Liver (tissue), 9 donors: ENCODE measurements around the gene TPST2. TPM values are rescaled to one million over a fixed set of nuclear protein-coding genes. Genes with fewer than 3 reads are reported as not detected.

Source experiments
- DNase-seq: peaks from one replicate; pipeline ENCODE4 v3.0.0-alpha.2; 2017; ENCODE audit warnings: low spot score
- H3K27ac ChIP-seq, 2 donors: one replicate each; pipeline ENCODE4 v1.7.0; 2013; ENCODE audit warnings: inconsistent platforms in 2 of 2, low read length in 2 of 2, control low read depth in 1 of 2, low read depth in 1 of 2, mild to moderate bottlenecking in 1 of 2
- H3K27me3 ChIP-seq, 4 donors: one replicate each; pipeline versions ENCODE4 v1.6.1 to v1.7.0; 2013; ENCODE audit warnings: low read length in 3 of 4, inconsistent platforms in 1 of 4, mild to moderate bottlenecking in 1 of 4, moderate library complexity in 1 of 4; ENCODE audit not compliant: control insufficient read depth in 4 of 4, insufficient read depth in 4 of 4
- H3K36me3 ChIP-seq, 4 donors: one replicate each; pipeline versions ENCODE4 v1.6.1 to v1.7.0; 2013; ENCODE audit warnings: low read length in 3 of 4, mild to moderate bottlenecking in 3 of 4, low read depth in 1 of 4, moderate library complexity in 1 of 4; ENCODE audit not compliant: control insufficient read depth in 4 of 4, insufficient read depth in 3 of 4
- H3K4me1 ChIP-seq, 4 donors: one replicate each; pipeline versions ENCODE4 v1.6.1 to v1.7.0; 2013; ENCODE audit warnings: low read length in 3 of 4, mild to moderate bottlenecking in 3 of 4, moderate library complexity in 1 of 4; ENCODE audit not compliant: control insufficient read depth in 4 of 4, insufficient read depth in 4 of 4
- H3K4me3 ChIP-seq, 3 donors: one replicate each; pipeline versions ENCODE4 v1.6.1 to v1.7.0; 2013; ENCODE audit warnings: low read length in 3 of 3, control low read depth in 1 of 3, low read depth in 1 of 3, mild to moderate bottlenecking in 1 of 3
- H3K9ac ChIP-seq, 2 donors: one replicate each; pipeline ENCODE4 v1.7.0; 2013; ENCODE audit warnings: low read length in 2 of 2, mild to moderate bottlenecking in 2 of 2, moderate library complexity in 2 of 2, control low read depth in 1 of 2, low read depth in 1 of 2
- H3K9me3 ChIP-seq, 4 donors: one replicate each; pipeline versions ENCODE4 v1.6.1 to v1.7.0; 2013; ENCODE audit warnings: low read length in 3 of 4; ENCODE audit not compliant: control insufficient read depth in 4 of 4
- FOXA1 ChIP-seq: IDR thresholded peaks from 2 replicates; pipeline ENCODE4 v1.6.1; 2016; ENCODE audit warnings: antibody characterized with exemption
- GABPA ChIP-seq, 2 donors: IDR thresholded peaks in 1 of 2; conservative IDR thresholded peaks in 1 of 2; 2 replicates each; pipeline ENCODE4 v1.6.1; 2016; ENCODE audit warnings: antibody characterized with exemption in 2 of 2, mild to moderate bottlenecking in 1 of 2, moderate library complexity in 1 of 2
- HNF4A ChIP-seq, 2 donors: conservative IDR thresholded peaks; 2 replicates each; pipeline ENCODE4 v1.6.1; 2016; ENCODE audit warnings: antibody characterized with exemption in 2 of 2, mild to moderate bottlenecking in 2 of 2
- JUND ChIP-seq, 2 donors: IDR thresholded peaks; 2 replicates each; pipeline ENCODE4 v1.6.1; 2016; ENCODE audit warnings: antibody characterized with exemption in 2 of 2
- NR2F2 ChIP-seq: IDR thresholded peaks from 2 replicates; pipeline ENCODE4 v1.6.1; 2016; ENCODE audit warnings: antibody characterized with exemption
- RAD21 ChIP-seq, 2 donors: IDR thresholded peaks; 2 replicates each; pipeline ENCODE4 v1.6.1; 2016; ENCODE audit warnings: antibody characterized with exemption in 2 of 2, mild to moderate bottlenecking in 2 of 2
- RXRA ChIP-seq, 2 donors: IDR thresholded peaks; 2 replicates each; pipeline ENCODE4 v1.6.1; 2017 to 2018; ENCODE audit warnings: antibody characterized with exemption in 2 of 2, mild to moderate bottlenecking in 1 of 2
- SP1 ChIP-seq: IDR thresholded peaks from 2 replicates; pipeline ENCODE4 v1.6.1; 2018; ENCODE audit warnings: antibody characterized with exemption, mild to moderate bottlenecking
- TAF1 ChIP-seq: conservative IDR thresholded peaks from 2 replicates; pipeline ENCODE4 v1.6.1; 2016; ENCODE audit warnings: antibody characterized with exemption, mild to moderate bottlenecking
- YY1 ChIP-seq: IDR thresholded peaks from 2 replicates; pipeline ENCODE4 v1.6.1; 2016; ENCODE audit warnings: antibody characterized with exemption, mild to moderate bottlenecking
- WGBS: extraction: QIAGEN DNeasy Blood & Tissue Kit; methylation state at CpG from one replicate; pipeline ENCODE4 v1.1.7; 2013; 5-methylcytosine and 5-hydroxymethylcytosine counted together
- polyA plus RNA-seq, 2 donors: library from polyadenylated mRNA; stranded (reverse) in 1 of 2; unstranded in 1 of 2; fragments of 200-250 nt in 1 of 2; fragments of >200 nt in 1 of 2; fragmentation: Nextera tagmentation in 1 of 2; extraction: Ambion mirVana in 1 of 2; gene quantifications; one replicate each; pipeline versions ENCODE4 v1.2.1 to v1.2.3, GENCODE V29; 2013 to 2015
- total RNA-seq, 2 donors: library from RNA; depleted of rRNA; stranded (reverse); fragments of >200 nt; gene quantifications; one replicate each; pipeline ENCODE4 v1.2.3, GENCODE V29; 2014
- TF ChIP-seq, protein P1 (sequence below): IDR thresholded peaks from 2 replicates; pipeline ENCODE4 v1.6.1; 2016; ENCODE audit warnings: antibody characterized with exemption
- TF ChIP-seq, protein P2 (sequence below): IDR thresholded peaks from 2 replicates; pipeline ENCODE4 v1.6.1; 2016; ENCODE audit warnings: antibody characterized with exemption
- TF ChIP-seq, protein P3 (sequence below): IDR thresholded peaks from 2 replicates; pipeline ENCODE4 v1.6.1; 2016; ENCODE audit warnings: antibody characterized with exemption, mild to moderate bottlenecking
- TF ChIP-seq, protein P4 (sequence below): IDR thresholded peaks from 2 replicates; pipeline ENCODE4 v1.6.1; 2016; ENCODE audit warnings: antibody characterized with exemption
- donor health status: healthy.
- donor health status: healthy.
- donor health status: healthy.
- donor health status: healthy.
- donor health status: healthy.

Gene TPST2
- total and polyA plus RNA-seq, 4 donors, result 33.3 to 109 (median 69.7) TPM

DNA sequence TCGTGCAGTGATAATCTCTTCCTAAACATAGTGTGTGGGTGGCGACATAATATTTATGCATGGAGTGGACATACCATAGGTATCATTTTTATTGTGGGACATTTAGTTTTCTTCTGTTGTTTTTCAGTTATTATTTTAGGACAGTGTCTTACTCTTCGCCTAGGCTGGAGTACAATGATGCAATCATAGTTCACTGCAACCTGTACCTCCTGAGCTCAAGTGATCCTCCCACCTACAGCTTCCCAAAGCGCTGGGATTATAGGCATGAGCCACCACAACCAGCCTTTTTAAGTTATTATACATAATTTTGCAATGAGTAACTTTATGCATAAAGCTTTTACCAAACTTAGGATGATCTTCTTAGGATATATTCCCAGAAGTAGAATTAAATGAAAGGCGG, 103.5 kb downstream of the TPST2 start:
- 85% methylated on average over 5 of the region's 5 CpGs for WGBS

DNA sequence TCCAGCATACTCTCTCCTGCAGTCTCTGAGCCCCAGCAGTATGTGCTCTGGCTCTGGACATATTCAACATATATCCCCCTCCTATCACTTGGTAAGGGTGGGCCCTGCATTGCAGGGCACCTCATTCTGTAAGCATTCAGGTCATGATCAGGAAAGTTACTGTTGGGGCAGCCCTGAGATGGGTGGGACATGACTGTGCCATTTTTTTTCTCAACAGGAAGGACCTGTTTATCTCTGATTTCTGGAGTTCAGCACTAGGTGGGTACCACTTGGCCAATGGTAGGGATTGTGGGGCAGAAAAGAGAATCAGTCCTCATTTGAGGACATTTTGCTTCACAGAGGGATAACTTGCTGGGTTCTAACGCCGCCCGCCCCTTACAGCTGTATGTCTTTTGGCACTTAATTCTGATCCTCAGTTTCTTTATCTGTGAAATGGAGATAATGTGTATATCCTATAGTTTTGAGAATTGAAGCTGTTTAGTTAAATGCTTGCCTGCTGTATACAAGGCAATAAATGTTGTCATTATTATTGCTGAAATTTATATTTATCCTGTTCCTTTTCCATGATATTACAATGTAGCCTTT, 104.0 kb downstream of the TPST2 start:
- no peak overlapping the region for H3K27ac ChIP-seq
- no peak overlapping the region for H3K9ac ChIP-seq
- H3K36me3 ChIP-seq, result peaks cover 0 to 25% (median 22%) of the 10 kb centered on the region in 4 donors
- no peak for DNase-seq
- peaks cover 0 to 38% (median 33%) of the 10 kb centered on the region in 4 donors for H3K4me1 ChIP-seq
- 95% methylated on average over 3 of the region's 3 CpGs for WGBS
- no peak overlapping the region for H3K4me3 ChIP-seq
- H3K9me3 ChIP-seq, result no peaks in the 10 kb centered on the region
- no peaks in the 10 kb centered on the region for H3K27me3 ChIP-seq
- TF ChIP-seq, protein P1, sequence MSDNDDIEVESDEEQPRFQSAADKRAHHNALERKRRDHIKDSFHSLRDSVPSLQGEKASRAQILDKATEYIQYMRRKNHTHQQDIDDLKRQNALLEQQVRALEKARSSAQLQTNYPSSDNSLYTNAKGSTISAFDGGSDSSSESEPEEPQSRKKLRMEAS, result no peak
- TF ChIP-seq RAD21 (IDR thresholded peaks at IDR 0.05) (no peak), SP1 (no peak), GABPA (IDR thresholded peaks at IDR 0.05 in 1 of 2, conservative IDR thresholded peaks at IDR 0.05 in 1 of 2) (no peak), TAF1 (no peak), FOXA1 (no peak), YY1 (no peak), JUND (IDR thresholded peaks at IDR 0.05) (no peak), HNF4A (conservative IDR thresholded peaks at IDR 0.05) (no peak)
- TF ChIP-seq, protein P2, sequence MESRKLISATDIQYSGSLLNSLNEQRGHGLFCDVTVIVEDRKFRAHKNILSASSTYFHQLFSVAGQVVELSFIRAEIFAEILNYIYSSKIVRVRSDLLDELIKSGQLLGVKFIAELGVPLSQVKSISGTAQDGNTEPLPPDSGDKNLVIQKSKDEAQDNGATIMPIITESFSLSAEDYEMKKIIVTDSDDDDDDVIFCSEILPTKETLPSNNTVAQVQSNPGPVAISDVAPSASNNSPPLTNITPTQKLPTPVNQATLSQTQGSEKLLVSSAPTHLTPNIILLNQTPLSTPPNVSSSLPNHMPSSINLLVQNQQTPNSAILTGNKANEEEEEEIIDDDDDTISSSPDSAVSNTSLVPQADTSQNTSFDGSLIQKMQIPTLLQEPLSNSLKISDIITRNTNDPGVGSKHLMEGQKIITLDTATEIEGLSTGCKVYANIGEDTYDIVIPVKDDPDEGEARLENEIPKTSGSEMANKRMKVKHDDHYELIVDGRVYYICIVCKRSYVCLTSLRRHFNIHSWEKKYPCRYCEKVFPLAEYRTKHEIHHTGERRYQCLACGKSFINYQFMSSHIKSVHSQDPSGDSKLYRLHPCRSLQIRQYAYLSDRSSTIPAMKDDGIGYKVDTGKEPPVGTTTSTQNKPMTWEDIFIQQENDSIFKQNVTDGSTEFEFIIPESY, result no peak
- TF ChIP-seq, protein P3, sequence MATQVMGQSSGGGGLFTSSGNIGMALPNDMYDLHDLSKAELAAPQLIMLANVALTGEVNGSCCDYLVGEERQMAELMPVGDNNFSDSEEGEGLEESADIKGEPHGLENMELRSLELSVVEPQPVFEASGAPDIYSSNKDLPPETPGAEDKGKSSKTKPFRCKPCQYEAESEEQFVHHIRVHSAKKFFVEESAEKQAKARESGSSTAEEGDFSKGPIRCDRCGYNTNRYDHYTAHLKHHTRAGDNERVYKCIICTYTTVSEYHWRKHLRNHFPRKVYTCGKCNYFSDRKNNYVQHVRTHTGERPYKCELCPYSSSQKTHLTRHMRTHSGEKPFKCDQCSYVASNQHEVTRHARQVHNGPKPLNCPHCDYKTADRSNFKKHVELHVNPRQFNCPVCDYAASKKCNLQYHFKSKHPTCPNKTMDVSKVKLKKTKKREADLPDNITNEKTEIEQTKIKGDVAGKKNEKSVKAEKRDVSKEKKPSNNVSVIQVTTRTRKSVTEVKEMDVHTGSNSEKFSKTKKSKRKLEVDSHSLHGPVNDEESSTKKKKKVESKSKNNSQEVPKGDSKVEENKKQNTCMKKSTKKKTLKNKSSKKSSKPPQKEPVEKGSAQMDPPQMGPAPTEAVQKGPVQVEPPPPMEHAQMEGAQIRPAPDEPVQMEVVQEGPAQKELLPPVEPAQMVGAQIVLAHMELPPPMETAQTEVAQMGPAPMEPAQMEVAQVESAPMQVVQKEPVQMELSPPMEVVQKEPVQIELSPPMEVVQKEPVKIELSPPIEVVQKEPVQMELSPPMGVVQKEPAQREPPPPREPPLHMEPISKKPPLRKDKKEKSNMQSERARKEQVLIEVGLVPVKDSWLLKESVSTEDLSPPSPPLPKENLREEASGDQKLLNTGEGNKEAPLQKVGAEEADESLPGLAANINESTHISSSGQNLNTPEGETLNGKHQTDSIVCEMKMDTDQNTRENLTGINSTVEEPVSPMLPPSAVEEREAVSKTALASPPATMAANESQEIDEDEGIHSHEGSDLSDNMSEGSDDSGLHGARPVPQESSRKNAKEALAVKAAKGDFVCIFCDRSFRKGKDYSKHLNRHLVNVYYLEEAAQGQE, result no peak
- TF ChIP-seq, protein P4, sequence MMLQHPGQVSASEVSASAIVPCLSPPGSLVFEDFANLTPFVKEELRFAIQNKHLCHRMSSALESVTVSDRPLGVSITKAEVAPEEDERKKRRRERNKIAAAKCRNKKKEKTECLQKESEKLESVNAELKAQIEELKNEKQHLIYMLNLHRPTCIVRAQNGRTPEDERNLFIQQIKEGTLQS, result no peak

More for the DNA sequence above, 103.5 kb downstream of the TPST2 start:
- no peak for DNase-seq
- Histone ChIP-seq H3K4me1 (peaks cover 0 to 33% (median 28%) of the 10 kb centered on the region in 4 donors), H3K36me3 (peaks cover 0 to 30% (median 27%) of the 10 kb centered on the region in 4 donors), H3K4me3 (no peak overlapping the region), H3K9ac (no peak overlapping the region), H3K27ac (no peak overlapping the region), H3K27me3 (no peaks in the 10 kb centered on the region), H3K9me3 (no peaks in the 10 kb centered on the region)
- TF ChIP-seq, protein P1, result no peak
- TF ChIP-seq, protein P3, result no peak
- TF ChIP-seq GABPA (IDR thresholded peaks at IDR 0.05 in 1 of 2, conservative IDR thresholded peaks at IDR 0.05 in 1 of 2) (no peak), NR2F2 (no peak), FOXA1 (no peak), YY1 (no peak), RAD21 (IDR thresholded peaks at IDR 0.05) (no peak), RXRA (IDR thresholded peaks at IDR 0.05) (no peak)
- TF ChIP-seq, protein P2, result no peak
- TF ChIP-seq, protein P4, result no peak
